HepG2 (cell line): ENCODE data around the gene MCEE. TPM values are rescaled to one million over a fixed set of nuclear protein-coding genes. Genes with fewer than 3 reads are reported as not detected.

Experiments used
- ARID4A ChIP-seq: sonication (generic); formaldehyde crosslinking; IDR thresholded peaks from 2 replicates; pipeline ENCODE4 v1.5.0; 2020; ENCODE audit warnings: mild to moderate bottlenecking, missing genetic modification reagents, borderline replicate concordance
- CTCF ChIP-seq: sonication (generic); formaldehyde crosslinking; IDR thresholded peaks from 2 replicates; pipeline ENCODE4 v1.5.0; 2020; ENCODE audit warnings: mild to moderate bottlenecking, missing genetic modification reagents, moderate library complexity
- FOXP1 ChIP-seq, 2 experiments: fragments of 450-650 bp in 1 of 2; IDR thresholded peaks; 2 replicates each; pipeline ENCODE4 v1.6.1; 2017 to 2018; ENCODE audit warnings: antibody characterized with exemption in 1 of 2
- HINFP ChIP-seq: sonication (generic); formaldehyde crosslinking; IDR thresholded peaks from 2 replicates; pipeline ENCODE4 v1.4.0; 2020; ENCODE audit warnings: low read depth, mild to moderate bottlenecking, missing genetic modification reagents
- IKZF5 ChIP-seq: IDR thresholded peaks from 2 replicates; pipeline ENCODE4 v1.6.1; 2018; ENCODE audit warnings: missing genetic modification reagents, mild to moderate bottlenecking, missing compliant biosample characterization
- KAT2B ChIP-seq: fragments of 150-350 bp; IDR thresholded peaks from 2 replicates; pipeline ENCODE4 v1.6.1; 2014; ENCODE audit warnings: low read depth, low read length, borderline replicate concordance
- KAT8 ChIP-seq: IDR thresholded peaks from 2 replicates; pipeline ENCODE4 v1.6.1; 2016; ENCODE audit warnings: missing genetic modification reagents, missing compliant biosample characterization
- MAFF ChIP-seq: IDR thresholded peaks from 2 replicates; pipeline ENCODE4 v1.6.1; 2011; ENCODE audit warnings: low read depth, low read length, improper control_type of control experiment
- NR2F6 ChIP-seq, 2 experiments: IDR thresholded peaks; 2 replicates each; pipeline ENCODE4 v1.6.1; 2016; ENCODE audit warnings: antibody characterized with exemption in 1 of 2, mild to moderate bottlenecking in 1 of 2
- PRMT3 ChIP-seq: sonication (generic); formaldehyde crosslinking; IDR thresholded peaks from 2 replicates; pipeline ENCODE4 v1.8.1; 2022; ENCODE audit warnings: low read depth, mild to moderate bottlenecking, moderate library complexity, missing genetic modification reagents, borderline replicate concordance
- RARG ChIP-seq: sonication (generic); formaldehyde crosslinking; IDR thresholded peaks from 2 replicates; pipeline ENCODE4 v1.4.0; 2020; ENCODE audit warnings: low read depth, mild to moderate bottlenecking, missing genetic modification reagents
- TCF7L2 ChIP-seq: IDR thresholded peaks from 2 replicates; pipeline ENCODE4 v1.6.1; 2011; ENCODE audit warnings: mild to moderate bottlenecking, low read depth, low read length, moderate library complexity
- TFDP2 ChIP-seq: sonication (generic); formaldehyde crosslinking; IDR thresholded peaks from 2 replicates; pipeline ENCODE4 v1.4.0; 2020; ENCODE audit warnings: missing genetic modification reagents
- YY1 ChIP-seq: IDR thresholded peaks from 2 replicates; pipeline ENCODE4 v1.6.1; 2011; ENCODE audit warnings: low read length, low read depth, moderate library complexity, mild to moderate bottlenecking; ENCODE audit not compliant: insufficient read depth, insufficient replicate concordance
- ZBTB21 ChIP-seq: sonication (generic); formaldehyde crosslinking; IDR thresholded peaks from 2 replicates; pipeline ENCODE4 v1.4.0; 2020; ENCODE audit warnings: missing genetic modification reagents
- ZNF205 ChIP-seq: IDR thresholded peaks from 2 replicates; pipeline ENCODE4 v1.6.1; 2018; ENCODE audit warnings: missing biosample characterization, missing genetic modification reagents
- ZNF615 ChIP-seq: sonication (generic); formaldehyde crosslinking; IDR thresholded peaks from 2 replicates; pipeline ENCODE4 v1.5.0; 2020; ENCODE audit warnings: mild to moderate bottlenecking, missing genetic modification reagents, borderline replicate concordance
- ZNF720 ChIP-seq: sonication (generic); formaldehyde crosslinking; IDR thresholded peaks from 2 replicates; pipeline ENCODE4 v1.4.0; 2020; ENCODE audit warnings: missing genetic modification reagents
- ZSCAN20 ChIP-seq: sonication (generic); formaldehyde crosslinking; IDR thresholded peaks from 2 replicates; pipeline ENCODE4 v1.4.0; 2020; ENCODE audit warnings: missing genetic modification reagents, mild to moderate bottlenecking, borderline replicate concordance
- polyA plus RNA-seq, 8 experiments: library from polyadenylated mRNA; depleted of rRNA in 3 of 8; stranded (reverse) in 7 of 8; unstranded in 1 of 8; fragments of >200 nt; fragmentation: Illumina TruSeq in 4 of 8; extraction: Trizol in 4 of 8; gene quantifications; 2 replicates each; pipeline versions ENCODE4 v1.2.1 to v1.2.3, GENCODE V29; 2011 to 2016; ENCODE audit warnings: low read depth in 4 of 8, missing spikeins in 1 of 8, mixed read lengths in 1 of 8; ENCODE audit not compliant: insufficient read depth in 1 of 8
- total RNA-seq, 5 experiments: library from RNA; depleted of rRNA; stranded (reverse); fragments of >200 nt; fragmentation: Illumina TruSeq; extraction: Trizol; gene quantifications; 2 replicates each; pipeline ENCODE4 v1.2.3, GENCODE V29; 2016; ENCODE audit warnings: low read depth in 1 of 5

The MCEE gene
- total and polyA plus RNA-seq, 2 of the 13 experiments (the other 11 are each of a cell fraction or from before 2014, with no cell fraction given) = 32.0 to 66.9 TPM

GRCh38 chr2:71100195-71100964, 29.6 kb downstream of the MCEE start (continued):
- TF ChIP-seq IKZF5 (CRISPR knock-in tag) = peak; percentile 69; the same call in 1 of the 2 replicates
- peak; percentile 64 for TF ChIP-seq KAT8 (CRISPR knock-in tag)
- TF ChIP-seq KAT2B = no peak
- TF ChIP-seq ZNF205 = no peak
- TF ChIP-seq ZNF615 (CRISPR knock-in tag) = no peak
- TF ChIP-seq CTCF = peak; percentile 83
- no peak for TF ChIP-seq TCF7L2
- 0 out of 2 replicates have a peak, but pooled peaks have one; percentile 10 for TF ChIP-seq MAFF
- no peak for TF ChIP-seq ZSCAN20 (CRISPR knock-in tag)
- TF ChIP-seq HINFP (CRISPR knock-in tag) = no peak
- TF ChIP-seq PRMT3 (CRISPR knock-in tag) = no peak
- TF ChIP-seq ZBTB21 (CRISPR knock-in tag) = no peak
- peak; percentile 33 for TF ChIP-seq YY1
- TF ChIP-seq RARG (CRISPR knock-in tag) = no peak
- no peak for TF ChIP-seq ARID4A (CRISPR knock-in tag)
- TF ChIP-seq TFDP2 = no peak
- TF ChIP-seq NR2F6 (IDR thresholded peaks at IDR 0.05) = no peak
- TF ChIP-seq NR2F6 (CRISPR knock-in tag; IDR thresholded peaks at IDR 0.05) = peak; percentile 17; the same call in 1 of the 2 replicates
- TF ChIP-seq ZNF720 (CRISPR knock-in tag) = no peak
- no peak for TF ChIP-seq FOXP1 (IDR thresholded peaks at IDR 0.05)
- TF ChIP-seq FOXP1 (CRISPR knock-in tag; IDR thresholded peaks at IDR 0.05) = no peak
